ENCODE results near the gene RNF224.

DNA sequence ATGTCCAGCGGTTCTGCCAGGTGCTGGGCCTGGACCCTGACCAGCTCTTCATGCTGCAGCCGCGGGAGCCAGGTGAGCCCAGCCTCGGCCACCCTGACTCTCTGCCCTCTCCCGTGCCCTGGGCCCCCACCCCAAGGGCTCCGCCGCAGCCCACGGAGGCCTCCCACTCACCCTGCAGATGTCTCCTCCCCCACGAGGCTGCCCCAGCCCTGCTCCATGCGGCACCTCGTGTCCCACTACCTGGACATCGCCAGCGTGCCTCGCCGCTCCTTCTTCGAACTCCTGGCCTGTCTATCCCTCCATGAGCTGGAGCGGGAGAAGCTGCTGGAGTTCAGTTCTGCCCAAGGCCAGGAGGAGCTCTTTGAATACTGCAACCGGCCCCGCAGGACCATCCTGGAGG, 12.7 kb upstream of the RNF224 start:
- TF ChIP-seq, protein P1, sequence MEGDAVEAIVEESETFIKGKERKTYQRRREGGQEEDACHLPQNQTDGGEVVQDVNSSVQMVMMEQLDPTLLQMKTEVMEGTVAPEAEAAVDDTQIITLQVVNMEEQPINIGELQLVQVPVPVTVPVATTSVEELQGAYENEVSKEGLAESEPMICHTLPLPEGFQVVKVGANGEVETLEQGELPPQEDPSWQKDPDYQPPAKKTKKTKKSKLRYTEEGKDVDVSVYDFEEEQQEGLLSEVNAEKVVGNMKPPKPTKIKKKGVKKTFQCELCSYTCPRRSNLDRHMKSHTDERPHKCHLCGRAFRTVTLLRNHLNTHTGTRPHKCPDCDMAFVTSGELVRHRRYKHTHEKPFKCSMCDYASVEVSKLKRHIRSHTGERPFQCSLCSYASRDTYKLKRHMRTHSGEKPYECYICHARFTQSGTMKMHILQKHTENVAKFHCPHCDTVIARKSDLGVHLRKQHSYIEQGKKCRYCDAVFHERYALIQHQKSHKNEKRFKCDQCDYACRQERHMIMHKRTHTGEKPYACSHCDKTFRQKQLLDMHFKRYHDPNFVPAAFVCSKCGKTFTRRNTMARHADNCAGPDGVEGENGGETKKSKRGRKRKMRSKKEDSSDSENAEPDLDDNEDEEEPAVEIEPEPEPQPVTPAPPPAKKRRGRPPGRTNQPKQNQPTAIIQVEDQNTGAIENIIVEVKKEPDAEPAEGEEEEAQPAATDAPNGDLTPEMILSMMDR (IDR thresholded peaks at IDR 0.05), result no peak
- no peak for TF ChIP-seq POLR2A (IDR thresholded peaks at IDR 0.05)
